SK-N-SH treated with all-trans-retinoic acid at 6 μM for 48 hours (cell line): ENCODE data around the gene BPTF.

Source experiments
- ATAC-seq: fragments of 200-7000 bp; cut with Tn5 transposase; 3 replicates; pipeline ENCODE4 v1.9.1; 2020; ENCODE audit warnings: mild to moderate bottlenecking, moderate library complexity
- ARNTL ChIP-seq: fragments of 450-650 bp; formaldehyde crosslinking; IDR thresholded peaks from 2 replicates; pipeline ENCODE4 v1.5.0; 2020; ENCODE audit warnings: low read depth, mild to moderate bottlenecking, moderate library complexity, borderline replicate concordance
- CREB5 ChIP-seq: fragments of 250-450 bp; sonication (Bioruptor Pico); IDR thresholded peaks from 2 replicates; pipeline ENCODE4 v1.5.1; 2020; ENCODE audit warnings: low read depth, mild to moderate bottlenecking, moderate library complexity
- CSDC2 ChIP-seq: fragments of 250-450 bp; sonication (Bioruptor Pico); IDR thresholded peaks from 2 replicates; pipeline ENCODE4 v1.5.0; 2020; ENCODE audit warnings: mild to moderate bottlenecking, moderate library complexity
- ESRRG ChIP-seq: fragments of 250-450 bp; sonication (Bioruptor Pico); IDR thresholded peaks from 2 replicates; pipeline ENCODE4 v1.6.1; 2021; ENCODE audit warnings: mild to moderate bottlenecking
- GLIS3 ChIP-seq: fragments of 250-450 bp; sonication (Bioruptor Pico); IDR thresholded peaks from 2 replicates; pipeline ENCODE4 v1.5.0; 2020; ENCODE audit warnings: mild to moderate bottlenecking, moderate library complexity
- ISL1 ChIP-seq: fragments of 250-450 bp; sonication (Bioruptor Pico); IDR thresholded peaks from 2 replicates; pipeline ENCODE4 v2.1.2; 2022; ENCODE audit warnings: mild to moderate bottlenecking, moderate library complexity
- PATZ1 ChIP-seq: fragments of 250-450 bp; sonication (Bioruptor Pico); IDR thresholded peaks from 2 replicates; pipeline ENCODE4 v1.8.0; 2020; ENCODE audit warnings: mild to moderate bottlenecking, moderate library complexity, borderline replicate concordance
- PPARA ChIP-seq: fragments of 250-450 bp; sonication (Bioruptor Pico); IDR thresholded peaks from 2 replicates; pipeline ENCODE4 v1.5.0; 2020; ENCODE audit warnings: mild to moderate bottlenecking, borderline replicate concordance
- RARB ChIP-seq: fragments of 250-450 bp; sonication (Bioruptor Pico); IDR thresholded peaks from 2 replicates; pipeline ENCODE4 v1.8.0; 2021; ENCODE audit warnings: mild to moderate bottlenecking, moderate library complexity
- SNAI2 ChIP-seq: fragments of 250-450 bp; sonication (Bioruptor Pico); IDR thresholded peaks from 2 replicates; pipeline ENCODE4 v1.5.0; 2020; ENCODE audit warnings: mild to moderate bottlenecking, moderate library complexity
- TCF4 ChIP-seq: fragments of 250-450 bp; sonication (Bioruptor Pico); IDR thresholded peaks from 2 replicates; pipeline ENCODE4 v1.8.0; 2021; ENCODE audit warnings: mild to moderate bottlenecking, moderate library complexity, borderline replicate concordance
- TOX ChIP-seq: fragments of 250-450 bp; sonication (Bioruptor Pico); IDR thresholded peaks from 2 replicates; pipeline ENCODE4 v1.8.0; 2021; ENCODE audit warnings: mild to moderate bottlenecking, moderate library complexity, borderline replicate concordance
- TSHZ2 ChIP-seq: fragments of 250-450 bp; sonication (Bioruptor Pico); IDR thresholded peaks from 2 replicates; pipeline ENCODE4 v1.5.0; 2020; ENCODE audit warnings: mild to moderate bottlenecking, moderate library complexity
- ZC3H10 ChIP-seq: fragments of 250-450 bp; sonication (Bioruptor Pico); IDR thresholded peaks from 2 replicates; pipeline ENCODE4 v1.5.1; 2021; ENCODE audit warnings: mild to moderate bottlenecking, moderate library complexity
- ZFP3 ChIP-seq: fragments of 250-450 bp; sonication (Bioruptor Pico); IDR thresholded peaks from 2 replicates; pipeline ENCODE4 v1.5.0; 2020; ENCODE audit warnings: mild to moderate bottlenecking, moderate library complexity
- ZFP30 ChIP-seq: fragments of 450-650 bp; formaldehyde crosslinking; IDR thresholded peaks from 2 replicates; pipeline ENCODE4 v1.5.0; 2022; ENCODE audit warnings: mild to moderate bottlenecking, moderate library complexity
- ZNF565 ChIP-seq: fragments of 450-650 bp; formaldehyde crosslinking; conservative IDR thresholded peaks from 2 replicates; pipeline ENCODE4 v1.5.0; 2020; ENCODE audit warnings: low read depth, mild to moderate bottlenecking, moderate library complexity
- ZNF8 ChIP-seq: fragments of 450-650 bp; formaldehyde crosslinking; IDR thresholded peaks from 2 replicates; pipeline ENCODE4 v1.5.0; 2020; ENCODE audit warnings: mild to moderate bottlenecking, moderate library complexity
- TF ChIP-seq, protein P1 (sequence below): fragments of 250-450 bp; sonication (Bioruptor Pico); IDR thresholded peaks from 2 replicates; pipeline ENCODE4 v1.8.0; 2021; ENCODE audit warnings: low read depth, mild to moderate bottlenecking, moderate library complexity, borderline replicate concordance
- TF ChIP-seq, protein P2 (sequence below): fragments of 250-450 bp; sonication (Bioruptor Pico); IDR thresholded peaks from 2 replicates; pipeline ENCODE4 v1.5.1; 2021; ENCODE audit warnings: mild to moderate bottlenecking, moderate library complexity

Gene BPTF

DNA sequence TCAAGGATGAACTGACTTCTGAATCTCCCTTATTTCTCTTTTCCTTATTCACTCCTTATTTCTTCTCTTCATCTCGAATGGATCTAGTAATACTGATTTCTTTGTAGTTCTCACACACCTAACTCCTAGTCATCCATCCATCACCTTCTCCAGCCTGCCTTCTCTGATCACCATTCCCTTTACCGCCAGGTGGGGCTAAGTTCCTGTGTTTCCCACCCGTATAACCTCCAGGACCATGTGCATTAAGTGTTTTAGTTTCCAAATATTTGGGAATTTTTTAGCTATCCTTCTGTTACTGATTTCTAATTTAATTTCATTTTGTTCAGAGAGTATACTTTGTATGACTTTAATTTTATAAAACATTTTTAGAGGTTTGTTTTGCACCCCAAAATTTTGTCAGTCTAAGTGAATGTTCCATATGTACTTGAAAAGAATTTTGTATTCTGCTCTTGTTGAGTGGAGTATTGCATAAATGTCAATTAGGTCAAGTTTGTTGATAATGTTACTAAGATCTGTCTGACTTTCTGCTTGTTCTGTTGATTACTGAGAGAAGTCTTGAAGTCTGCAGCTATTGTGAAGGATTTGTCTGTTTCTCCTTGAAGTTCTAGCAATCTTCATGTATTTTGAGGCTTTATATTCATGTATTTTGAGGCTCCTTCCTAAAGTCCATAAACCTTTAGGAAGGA lies 8.8 kb downstream of the BPTF start:
- no peak for TF ChIP-seq ZNF565
- no peak for TF ChIP-seq ISL1 (CRISPR knock-in tag)
- TF ChIP-seq ESRRG (CRISPR knock-in tag): no peak
- TF ChIP-seq ARNTL (CRISPR knock-in tag): no peak
- no peak for TF ChIP-seq TOX
- no peak for TF ChIP-seq ZC3H10 (CRISPR knock-in tag)
- no peak for TF ChIP-seq TCF4 (CRISPR knock-in tag)
- no peak for TF ChIP-seq TSHZ2 (CRISPR knock-in tag)
- no peak for ATAC-seq

- ATAC-seq: no peak
- TF ChIP-seq TOX (no peak), ZC3H10 (CRISPR knock-in tag) (no peak), CREB5 (CRISPR knock-in tag) (no peak), ARNTL (CRISPR knock-in tag) (no peak), GLIS3 (CRISPR knock-in tag) (no peak), ZFP30 (CRISPR knock-in tag) (no peak), RARB (no peak), CSDC2 (CRISPR knock-in tag) (no peak), PATZ1 (no peak), ZNF8 (no peak)
- TF ChIP-seq, protein P1, sequence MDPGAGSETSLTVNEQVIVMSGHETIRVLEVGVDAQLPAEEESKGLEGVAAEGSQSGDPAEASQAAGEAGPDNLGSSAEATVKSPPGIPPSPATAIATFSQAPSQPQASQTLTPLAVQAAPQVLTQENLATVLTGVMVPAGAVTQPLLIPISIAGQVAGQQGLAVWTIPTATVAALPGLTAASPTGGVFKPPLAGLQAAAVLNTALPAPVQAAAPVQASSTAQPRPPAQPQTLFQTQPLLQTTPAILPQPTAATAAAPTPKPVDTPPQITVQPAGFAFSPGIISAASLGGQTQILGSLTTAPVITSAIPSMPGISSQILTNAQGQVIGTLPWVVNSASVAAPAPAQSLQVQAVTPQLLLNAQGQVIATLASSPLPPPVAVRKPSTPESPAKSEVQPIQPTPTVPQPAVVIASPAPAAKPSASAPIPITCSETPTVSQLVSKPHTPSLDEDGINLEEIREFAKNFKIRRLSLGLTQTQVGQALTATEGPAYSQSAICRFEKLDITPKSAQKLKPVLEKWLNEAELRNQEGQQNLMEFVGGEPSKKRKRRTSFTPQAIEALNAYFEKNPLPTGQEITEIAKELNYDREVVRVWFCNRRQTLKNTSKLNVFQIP (CRISPR knock-in tag): no peak
These were observed 9.3 kb downstream of the BPTF start for GRCh38 chr17:67834634-67835033.

DNA sequence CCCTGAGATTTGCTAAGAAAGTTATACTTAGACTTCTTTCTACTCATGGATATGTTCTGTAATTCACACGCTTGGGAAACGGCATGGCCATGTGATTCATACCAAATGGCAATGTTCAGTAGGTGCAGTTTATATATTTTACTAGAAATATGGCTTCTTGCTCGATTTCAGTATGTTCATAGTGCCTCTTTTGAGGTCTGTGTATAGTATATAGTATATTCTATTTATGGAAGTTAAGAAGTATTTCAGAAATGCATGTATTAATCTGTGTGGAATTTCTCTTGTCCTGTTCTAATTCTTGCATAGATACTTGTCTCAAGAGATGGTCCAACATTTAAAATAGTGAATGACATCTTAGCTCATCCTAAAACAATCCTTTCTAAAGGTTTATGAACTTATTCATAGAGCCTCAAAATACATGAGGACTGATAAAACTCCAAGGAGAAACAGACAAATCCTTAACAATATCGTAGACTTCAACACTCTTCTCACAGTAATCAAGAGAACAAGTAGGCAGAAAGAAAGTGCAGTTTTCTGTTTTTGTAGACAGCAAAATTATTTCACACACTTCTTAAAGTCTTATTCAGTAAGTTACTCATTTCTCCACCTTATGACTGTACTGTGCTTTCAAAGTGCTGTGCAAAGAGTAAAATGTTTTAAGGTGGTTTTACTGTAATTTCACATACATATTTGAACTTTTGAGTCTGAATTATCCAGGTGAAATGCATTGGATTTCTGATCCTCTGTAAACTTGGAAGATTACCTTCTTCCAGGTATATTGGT lies 11.1 kb downstream of the BPTF start:
- peak; percentile 94 for ATAC-seq
- TF ChIP-seq CSDC2 (CRISPR knock-in tag): no peak
- TF ChIP-seq PPARA (CRISPR knock-in tag): no peak
- peak; percentile 73 for TF ChIP-seq ISL1 (CRISPR knock-in tag)
- no peak for TF ChIP-seq ESRRG (CRISPR knock-in tag)
- TF ChIP-seq SNAI2 (CRISPR knock-in tag): no peak
- TF ChIP-seq ZFP3: no peak
- TF ChIP-seq ZFP30 (CRISPR knock-in tag): no peak
- no peak for TF ChIP-seq TSHZ2 (CRISPR knock-in tag)
- TF ChIP-seq, protein P2, sequence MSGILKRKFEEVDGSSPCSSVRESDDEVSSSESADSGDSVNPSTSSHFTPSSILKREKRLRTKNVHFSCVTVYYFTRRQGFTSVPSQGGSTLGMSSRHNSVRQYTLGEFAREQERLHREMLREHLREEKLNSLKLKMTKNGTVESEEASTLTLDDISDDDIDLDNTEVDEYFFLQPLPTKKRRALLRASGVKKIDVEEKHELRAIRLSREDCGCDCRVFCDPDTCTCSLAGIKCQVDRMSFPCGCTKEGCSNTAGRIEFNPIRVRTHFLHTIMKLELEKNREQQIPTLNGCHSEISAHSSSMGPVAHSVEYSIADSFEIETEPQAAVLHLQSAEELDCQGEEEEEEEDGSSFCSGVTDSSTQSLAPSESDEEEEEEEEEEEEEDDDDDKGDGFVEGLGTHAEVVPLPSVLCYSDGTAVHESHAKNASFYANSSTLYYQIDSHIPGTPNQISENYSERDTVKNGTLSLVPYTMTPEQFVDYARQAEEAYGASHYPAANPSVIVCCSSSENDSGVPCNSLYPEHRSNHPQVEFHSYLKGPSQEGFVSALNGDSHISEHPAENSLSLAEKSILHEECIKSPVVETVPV (CRISPR knock-in tag): no peak
- TF ChIP-seq, all 23 proteins: peak for 1
